HPDE6-E6E7 (cell line): ENCODE results near the gene AQP5.

ENCODE experiments used
- DNase-seq: peaks from one replicate; pipeline ENCODE4 v3.0.0; 2011; ENCODE audit warnings: missing footprints; ENCODE audit errors: extremely low spot score

Gene AQP5

GRCh38 chr12:49961111-49961922 is at the start of gene AQP5:
Gene AQP5, plus strand, starts transcription at chr12:49961872. Its CDS starts 146 bp downstream, at chr12:49962018.
- DNase-seq: no peak

GRCh38 chr12:49912345-49913255 is 49.1 kb upstream of the AQP5 start:
- DNase-seq: no peak

- DNase-seq: no peak
Observed at GRCh38 chr12:49916129-49916919, 45.3 kb upstream of the AQP5 start.

- no peak for DNase-seq
Observed at GRCh38 chr12:49917166-49917787, 44.4 kb upstream of the AQP5 start.

- no peak for DNase-seq
Observed at GRCh38 chr12:49917788-49918173, 43.9 kb upstream of the AQP5 start.

GRCh38 chr12:49920241-49920914 is 41.3 kb upstream of the AQP5 start:
- DNase-seq: no peak

GRCh38 chr12:49920915-49921286 is 40.8 kb upstream of the AQP5 start:
- DNase-seq: no peak

GRCh38 chr12:49921299-49921698 is 40.4 kb upstream of the AQP5 start:
- no peak for DNase-seq

- no peak for DNase-seq
Observed at GRCh38 chr12:49921936-49922335, 39.7 kb upstream of the AQP5 start.

- DNase-seq: no peak
Observed at GRCh38 chr12:49922349-49923034, 39.2 kb upstream of the AQP5 start.

GRCh38 chr12:49923035-49923644 is 38.5 kb upstream of the AQP5 start:
- DNase-seq: no peak

GRCh38 chr12:49923880-49924556 is 37.7 kb upstream of the AQP5 start:
- DNase-seq: no peak

GRCh38 chr12:49924628-49925246 is 36.9 kb upstream of the AQP5 start:
- no peak for DNase-seq

GRCh38 chr12:49925433-49926204 is 36.1 kb upstream of the AQP5 start:
- no peak for DNase-seq

GRCh38 chr12:49928471-49928870 is 33.2 kb upstream of the AQP5 start:
- DNase-seq: no peak

- DNase-seq: no peak
Observed at GRCh38 chr12:49929581-49929980, 32.1 kb upstream of the AQP5 start.

- peak; percentile 49 for DNase-seq
Observed at GRCh38 chr12:49930515-49931288, 31.0 kb upstream of the AQP5 start.
